Activated CD4-positive, alpha-beta T cell treated with anti-CD3 and anti-CD28 coated beads for 1 hour (primary cell): ENCODE measurements around the gene DMAC2.
"Not testable (repeated sequence)": the region's sequence is repeated elsewhere in the genome, so short reads cannot be mapped to it uniquely, and the experiment has no call there.

Source experiments
- DNase-seq: peaks from one replicate; pipeline ENCODE4 v3.0.0-alpha.2; 2020

DMAC2 gene

DNA sequence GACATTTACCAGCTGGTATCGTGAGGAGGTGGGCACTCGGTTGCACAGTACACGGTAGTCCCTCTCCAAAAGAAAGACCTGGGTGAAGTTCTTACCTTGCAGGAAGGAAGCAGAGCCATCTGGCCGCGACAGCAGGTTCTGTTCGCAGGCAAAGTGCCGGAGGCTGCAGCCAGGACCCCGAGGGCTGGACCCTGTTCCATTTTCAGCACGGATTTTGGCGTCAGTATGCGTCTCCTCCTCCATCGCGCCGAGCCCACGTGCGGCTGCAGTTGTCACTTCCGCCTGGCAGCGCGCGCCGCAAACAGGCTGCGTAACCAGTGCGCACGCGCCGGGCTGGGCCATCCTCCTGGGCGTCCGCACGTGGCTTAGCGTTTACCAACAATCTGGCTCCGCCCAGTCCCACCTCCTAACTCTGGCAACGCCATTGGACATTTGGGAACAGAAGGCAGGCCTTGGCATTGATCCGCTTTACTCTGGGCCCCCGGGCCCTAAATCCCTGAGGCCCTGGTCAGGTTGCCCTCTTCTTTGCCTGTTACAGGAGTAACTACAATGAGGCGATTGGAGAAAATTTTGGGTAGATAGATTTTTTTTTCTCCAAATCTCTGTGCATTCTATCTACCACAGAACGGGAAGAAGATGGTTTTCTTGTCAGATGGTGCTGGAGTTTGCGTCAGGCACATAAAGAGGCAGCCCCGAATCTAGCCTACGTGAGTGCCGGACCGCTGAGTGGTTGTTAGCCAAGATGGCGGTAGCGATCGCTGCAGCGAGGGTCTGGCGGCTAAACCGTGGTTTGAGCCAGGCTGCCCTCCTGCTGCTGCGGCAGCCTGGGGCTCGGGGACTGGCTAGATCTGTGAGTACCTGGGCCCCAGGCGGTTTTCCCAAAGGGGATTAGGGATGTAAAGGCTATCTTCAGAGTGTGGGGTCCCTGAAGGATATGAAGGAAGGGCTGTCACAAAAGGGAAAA, 42.3 kb downstream of the DMAC2 start, which contains the start of the genes BCKDHA and EXOSC5:
Gene BCKDHA, plus strand, starts transcription at position 733 of the 964 bp plus-strand sequence. Its CDS starts 10 bp downstream, at position 743.
Gene EXOSC5, minus strand, starts transcription at position 274 of the 964 bp plus-strand sequence. Its CDS starts 31 bp downstream, at position 243.
- DNase-seq: peak; percentile 98

DNA sequence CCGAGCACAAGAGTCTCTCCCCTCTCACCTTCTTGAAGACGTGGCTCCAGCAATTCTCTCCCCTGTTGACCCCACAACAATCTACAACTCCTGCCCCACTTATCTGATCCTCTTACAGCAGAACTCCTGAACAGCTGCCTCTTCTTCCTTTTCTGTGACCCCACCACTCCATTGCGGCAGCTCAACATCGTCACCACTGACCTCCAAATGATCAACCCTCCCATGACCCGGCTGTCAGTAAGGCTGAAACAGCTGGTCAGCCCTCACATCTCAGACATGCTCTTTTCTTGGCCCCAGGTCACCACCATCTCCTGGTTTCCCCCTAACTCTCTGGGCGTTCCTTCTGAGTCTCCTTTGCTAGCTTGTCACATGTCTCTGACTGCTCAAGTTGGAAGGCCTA, 44.4 kb downstream of the DMAC2 start:
- DNase-seq: no peak

DNA sequence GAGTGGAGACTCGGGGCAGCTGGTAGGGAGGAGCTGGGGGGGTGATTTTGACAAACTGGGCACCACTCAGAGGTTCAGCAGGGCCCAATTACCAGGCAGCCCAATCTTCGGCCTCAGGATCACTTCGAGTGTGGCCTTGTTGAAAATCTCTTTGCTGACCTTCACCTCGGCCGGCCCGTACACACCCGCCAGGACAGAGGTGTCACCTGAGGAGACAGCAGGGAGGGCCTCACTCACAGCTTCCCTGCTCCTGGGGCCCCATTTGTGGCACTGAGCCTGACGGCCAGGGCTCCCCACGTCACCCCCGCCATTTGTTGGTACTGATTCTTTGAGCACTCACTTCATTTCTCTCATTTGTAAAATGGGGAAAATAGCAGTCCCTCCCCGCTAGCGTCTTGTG, 46.9 kb downstream of the DMAC2 start:
- no peak for DNase-seq

DNA sequence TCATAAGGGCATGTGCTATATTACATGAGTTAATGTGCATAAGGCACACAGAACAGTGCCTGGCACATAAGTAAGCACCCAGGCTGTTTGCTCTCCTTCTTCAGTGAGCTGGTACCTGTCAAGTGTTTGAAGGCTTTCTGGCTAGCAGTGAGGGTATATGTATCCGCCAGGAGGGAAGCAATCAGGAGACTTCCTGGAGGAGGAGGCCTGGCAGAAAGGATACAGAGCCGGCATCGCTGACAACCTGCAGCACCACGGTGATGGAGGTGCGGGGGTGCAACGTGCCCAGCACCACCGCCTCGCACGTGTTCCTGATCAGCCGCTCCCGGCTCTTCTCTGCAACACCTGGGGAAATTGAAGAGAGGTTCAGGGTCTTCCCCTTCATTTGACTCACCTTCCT, 48.1 kb downstream of the DMAC2 start:
- no peak for DNase-seq

DNA sequence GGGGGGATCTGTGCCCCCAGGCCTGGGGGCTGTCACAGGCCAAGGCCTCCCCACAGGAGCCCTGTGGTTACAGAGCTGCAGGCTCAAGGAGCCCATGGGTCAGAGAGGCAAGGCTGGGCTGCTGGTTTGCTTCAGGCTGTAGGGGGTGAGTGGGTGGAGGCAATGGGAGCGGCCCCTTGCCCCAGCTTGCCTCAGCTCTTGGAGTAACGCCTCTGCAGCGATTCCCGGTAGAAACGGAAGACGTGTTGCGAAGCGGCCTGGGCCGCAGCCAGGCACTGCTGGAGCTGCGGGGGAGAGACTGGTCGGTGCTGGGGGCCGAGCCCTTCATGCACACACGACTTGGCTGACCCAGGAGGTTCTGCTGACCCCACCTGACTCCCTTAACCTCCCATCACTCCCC, 53.3 kb downstream of the DMAC2 start:
- DNase-seq: no peak

DNA sequence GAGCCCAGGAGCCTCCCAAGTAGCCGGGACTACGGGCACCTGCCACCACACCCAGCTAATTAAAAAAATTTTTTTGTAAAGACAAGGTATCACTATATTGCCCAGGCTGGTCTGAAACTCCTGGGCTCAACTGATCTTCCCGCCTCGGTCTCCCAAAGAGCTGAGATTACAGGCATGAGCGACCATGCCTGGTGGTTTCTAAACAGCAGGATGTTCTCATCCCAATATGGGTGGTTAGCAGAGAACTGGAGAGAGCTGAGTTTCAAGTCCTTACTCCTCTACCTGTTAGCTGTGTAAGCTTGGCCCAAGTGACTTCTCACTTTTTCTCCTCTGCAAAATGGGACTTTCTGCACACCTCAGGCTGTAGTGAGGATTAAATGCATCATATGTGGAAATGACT, 55.4 kb downstream of the DMAC2 start:
- DNase-seq: no peak

DNA sequence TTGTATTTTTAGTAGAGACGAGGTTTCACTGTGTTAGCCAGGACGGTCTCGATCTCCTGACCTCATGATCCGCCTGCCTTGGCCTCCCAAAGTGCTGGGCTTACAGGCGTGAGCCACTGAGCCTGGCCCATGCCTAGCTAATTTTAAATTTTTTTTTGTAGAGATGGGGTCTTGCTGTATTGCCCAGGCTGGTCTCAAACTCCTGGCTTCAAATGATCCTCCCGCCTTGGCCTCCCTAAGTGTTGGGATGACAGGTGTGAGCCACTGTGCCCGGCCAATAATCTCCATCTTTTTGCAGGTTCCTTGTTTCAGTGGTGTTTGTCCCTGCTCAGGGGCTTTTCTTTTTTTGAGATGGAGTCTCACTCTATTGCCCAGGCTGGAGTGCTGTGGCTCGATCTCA, 58.2 kb downstream of the DMAC2 start:
- not testable (repeated sequence) for DNase-seq
